Esophagus (tissue), 2 donors: ENCODE results near the gene SHC4. TPM values are rescaled to one million over a fixed set of nuclear protein-coding genes. Genes with fewer than 3 reads are reported as not detected.
"Not testable (repeated sequence)": the region's sequence is repeated elsewhere in the genome, so short reads cannot be mapped to it uniquely, and the experiment has no call there.

Experiments
- H3K27ac ChIP-seq, 2 donors: one replicate each; pipeline ENCODE4 v1.5.1; 2013; ENCODE audit warnings: low read depth in 2 of 2, mild to moderate bottlenecking in 2 of 2, inconsistent platforms in 1 of 2, low read length in 1 of 2, moderate library complexity in 1 of 2
- H3K27me3 ChIP-seq, 2 donors: one replicate each; pipeline ENCODE4 v1.6.1; 2013; ENCODE audit warnings: low read length in 2 of 2, control low read depth in 1 of 2, mild to moderate bottlenecking in 1 of 2; ENCODE audit not compliant: insufficient read depth in 2 of 2, control insufficient read depth in 1 of 2
- H3K36me3 ChIP-seq, 2 donors: one replicate each; pipeline ENCODE4 v1.6.1; 2013; ENCODE audit warnings: low read length in 1 of 2; ENCODE audit not compliant: control insufficient read depth in 2 of 2, insufficient read depth in 2 of 2
- H3K4me1 ChIP-seq, 2 donors: one replicate each; pipeline ENCODE4 v1.6.1; 2013; ENCODE audit warnings: low read length in 1 of 2; ENCODE audit not compliant: control insufficient read depth in 2 of 2, insufficient read depth in 2 of 2
- H3K4me3 ChIP-seq, 2 donors: one replicate each; pipeline ENCODE4 v1.5.1; 2013; ENCODE audit warnings: low read length in 2 of 2, mild to moderate bottlenecking in 2 of 2, low read depth in 1 of 2, moderate library complexity in 1 of 2
- H3K9me3 ChIP-seq, 2 donors: one replicate each; pipeline ENCODE4 v1.6.1; 2013; ENCODE audit warnings: mild to moderate bottlenecking in 2 of 2, low read depth in 1 of 2, low read length in 1 of 2, moderate library complexity in 1 of 2; ENCODE audit not compliant: control insufficient read depth in 2 of 2, insufficient read depth in 1 of 2
- WGBS, 2 donors: extraction: QIAGEN DNeasy Blood & Tissue Kit; methylation state at CpG; one replicate each; pipeline ENCODE4 v1.1.7; 2013; 5-methylcytosine and 5-hydroxymethylcytosine counted together
- polyA plus RNA-seq, 2 donors: library from polyadenylated mRNA; stranded (reverse); fragments of 200-250 nt; gene quantifications; one replicate each; pipeline ENCODE4 v1.2.3, GENCODE V29; 2013
- donor health status: healthy with polysubstance abuse.
- donor health status: Bipolar disorder and iron deficiency.

SHC4 gene
- polyA plus RNA-seq, 2 donors: 0.08 to 0.12 TPM

DNA sequence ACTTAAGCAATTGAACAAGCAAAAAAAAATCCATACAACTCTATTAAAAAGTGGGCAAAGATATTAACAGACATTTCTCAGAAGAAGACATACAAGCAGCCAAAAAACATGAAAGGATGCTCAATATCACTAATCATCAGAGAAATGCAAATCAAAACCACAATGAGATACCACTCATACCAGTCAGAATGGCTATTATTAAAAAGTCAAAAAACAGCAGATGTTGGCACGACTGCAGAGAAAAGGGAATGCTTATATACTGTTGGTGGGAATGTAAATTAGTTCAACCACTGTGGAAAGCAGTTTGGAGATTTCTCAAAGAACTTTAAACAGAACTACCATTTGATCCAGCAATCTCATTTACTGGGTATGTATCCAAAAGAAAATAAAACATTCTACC, 7.2 kb upstream of the SHC4 start:
- H3K4me3 ChIP-seq, H3K36me3 ChIP-seq, H3K9me3 ChIP-seq, H3K27ac ChIP-seq, H3K4me1 ChIP-seq, H3K27me3 ChIP-seq: not testable (repeated sequence)
- WGBS, 2 donors: 50 to 61% methylated on average over 1 of the region's 1 CpG

DNA sequence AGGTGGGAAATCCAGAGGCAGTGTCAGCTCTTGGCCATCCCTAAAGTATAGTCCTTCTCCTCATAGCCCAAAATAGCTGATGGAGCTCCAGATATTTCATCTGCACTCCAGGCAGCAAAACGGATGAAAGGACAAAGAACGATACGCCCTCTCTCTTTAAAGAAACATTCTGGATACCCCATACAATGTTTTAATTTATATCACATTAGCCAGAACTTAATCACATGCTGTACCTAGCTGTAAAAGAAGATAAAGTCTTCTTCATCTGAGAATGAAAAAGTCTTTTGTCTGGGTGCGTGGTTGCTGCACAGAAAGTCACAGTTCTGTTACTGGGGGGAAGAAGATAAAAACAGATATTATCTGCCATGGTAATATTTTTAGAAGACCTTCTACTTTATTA, 4.3 kb upstream of the SHC4 start:
- Histone ChIP-seq H3K4me3 (no peak overlapping the region), H3K36me3 (no peaks in the 10 kb centered on the region), H3K27me3 (no peaks in the 10 kb centered on the region), H3K27ac (no peak overlapping the region), H3K9me3 (no peaks in the 10 kb centered on the region), H3K4me1 (peaks cover 0 to 2% of the 10 kb centered on the region in 2 donors)
- WGBS, 2 donors: 88 to 91% methylated on average over 4 of the region's 4 CpGs

DNA sequence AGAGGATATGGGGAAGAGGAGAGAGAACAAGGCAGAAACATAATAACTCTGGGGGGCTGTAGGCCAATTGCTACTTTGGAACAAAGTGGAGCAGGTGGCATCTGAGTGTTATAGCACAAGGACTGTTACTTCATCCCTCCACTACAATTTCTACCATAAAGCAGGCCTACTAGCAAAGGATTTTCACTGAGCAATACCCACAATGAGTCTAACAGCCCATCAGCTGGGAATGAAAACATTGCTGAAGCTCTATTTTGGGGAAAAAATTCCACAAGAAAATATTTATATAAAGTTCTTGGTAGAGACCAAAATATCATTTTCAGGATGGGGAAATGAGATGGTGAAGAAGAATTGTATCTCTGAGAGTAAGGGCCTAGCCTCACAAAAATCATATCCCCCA, 3.6 kb upstream of the SHC4 start:
- H3K36me3 ChIP-seq: no peaks in the 10 kb centered on the region
- peaks cover 0 to 9% of the 10 kb centered on the region in 2 donors for H3K4me1 ChIP-seq
- no peaks in the 10 kb centered on the region for H3K9me3 ChIP-seq
- no peaks in the 10 kb centered on the region for H3K27me3 ChIP-seq
- no peak overlapping the region for H3K27ac ChIP-seq
- H3K4me3 ChIP-seq: no peak overlapping the region

DNA sequence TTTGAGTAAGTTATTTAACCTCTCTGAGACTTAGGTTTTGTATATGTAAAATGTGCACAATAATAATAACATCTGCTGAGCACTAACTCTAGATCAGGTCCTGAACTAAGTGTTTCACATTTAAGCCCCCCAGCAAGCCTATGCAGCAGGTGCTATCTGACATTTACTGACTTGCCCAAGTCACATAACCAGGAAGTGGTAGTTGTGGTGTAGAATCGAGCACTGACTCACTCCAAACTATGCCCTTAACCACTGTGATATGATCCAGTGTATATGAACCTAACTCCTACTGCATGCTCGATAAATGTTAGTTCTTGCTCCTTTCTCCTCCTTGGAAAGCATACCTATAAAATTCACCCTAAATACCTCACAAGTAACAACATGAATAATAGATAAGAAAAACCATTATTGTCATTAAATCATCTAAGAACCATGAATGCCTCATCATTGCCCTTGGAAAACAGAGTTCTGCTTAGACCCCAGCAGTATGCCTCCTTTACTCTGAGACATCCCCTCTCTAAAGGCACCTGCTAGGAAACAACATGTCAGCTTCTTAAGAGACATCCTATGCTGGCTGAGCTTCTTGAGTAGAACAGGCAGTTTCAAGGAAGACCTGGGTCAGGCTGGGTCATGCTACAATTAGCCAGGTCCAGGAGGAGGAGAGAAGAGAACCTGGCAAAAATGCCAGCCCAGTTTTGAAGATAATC, 3.0 kb upstream of the SHC4 start:
- Histone ChIP-seq H3K4me3 (no peak overlapping the region), H3K9me3 (no peaks in the 10 kb centered on the region), H3K36me3 (no peaks in the 10 kb centered on the region), H3K4me1 (peaks cover 0 to 10% of the 10 kb centered on the region in 2 donors), H3K27me3 (no peaks in the 10 kb centered on the region), H3K27ac (no peak overlapping the region)
- WGBS, 2 donors: 49 to 56% methylated on average over 2 of the region's 2 CpGs

DNA sequence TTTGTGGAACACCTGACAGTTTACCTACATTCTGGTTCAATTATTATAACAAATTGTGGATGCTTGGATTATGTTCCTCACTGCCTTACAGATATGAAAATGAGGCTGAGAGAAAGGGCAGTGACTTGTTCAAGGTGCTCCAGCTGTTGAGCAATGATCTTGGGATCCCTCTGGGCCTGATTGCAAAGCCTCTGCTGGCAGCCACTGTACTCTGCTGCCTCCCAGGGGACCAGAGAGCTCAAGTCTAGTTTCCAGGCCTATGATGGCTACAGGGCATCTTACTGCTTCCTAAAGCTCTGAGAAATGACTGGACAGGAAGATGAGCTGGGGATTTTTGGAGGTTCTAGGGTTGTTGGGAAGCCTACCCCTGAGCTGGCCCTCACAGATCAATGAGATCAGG, 2.3 kb upstream of the SHC4 start:
- H3K36me3 ChIP-seq: no peaks in the 10 kb centered on the region
- H3K27ac ChIP-seq: no peak overlapping the region
- H3K4me3 ChIP-seq: no peak overlapping the region
- H3K4me1 ChIP-seq: peaks cover 0 to 10% of the 10 kb centered on the region in 2 donors
- H3K27me3 ChIP-seq: no peaks in the 10 kb centered on the region
- H3K9me3 ChIP-seq: no peaks in the 10 kb centered on the region

DNA sequence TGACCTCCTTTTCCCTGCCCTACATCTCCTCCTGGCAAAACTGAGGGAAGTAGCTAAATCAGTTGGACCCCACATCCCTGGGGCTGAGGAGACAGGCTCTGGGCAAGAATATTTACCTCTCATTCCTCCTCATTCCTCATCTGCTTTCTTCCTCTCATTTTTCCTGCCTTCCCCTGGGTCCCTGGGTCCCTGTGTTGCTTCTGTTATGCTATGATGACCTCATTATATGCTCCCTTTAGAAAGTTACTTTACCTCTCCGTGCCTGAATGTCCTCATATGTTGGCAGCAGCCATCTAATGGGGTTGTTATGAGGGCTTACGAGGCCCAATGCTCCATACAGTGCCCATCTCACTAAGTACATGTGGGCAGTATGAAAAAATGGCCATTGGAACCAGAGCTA, 1.2 kb upstream of the SHC4 start:
- no peak overlapping the region for H3K4me3 ChIP-seq
- no peaks in the 10 kb centered on the region for H3K9me3 ChIP-seq
- H3K27me3 ChIP-seq: no peaks in the 10 kb centered on the region
- 88 to 90% methylated on average over 2 of the region's 2 CpGs for WGBS, 2 donors
- H3K27ac ChIP-seq: no peak overlapping the region
- no peaks in the 10 kb centered on the region for H3K36me3 ChIP-seq
- H3K4me1 ChIP-seq: peaks cover 0 to 10% of the 10 kb centered on the region in 2 donors

DNA sequence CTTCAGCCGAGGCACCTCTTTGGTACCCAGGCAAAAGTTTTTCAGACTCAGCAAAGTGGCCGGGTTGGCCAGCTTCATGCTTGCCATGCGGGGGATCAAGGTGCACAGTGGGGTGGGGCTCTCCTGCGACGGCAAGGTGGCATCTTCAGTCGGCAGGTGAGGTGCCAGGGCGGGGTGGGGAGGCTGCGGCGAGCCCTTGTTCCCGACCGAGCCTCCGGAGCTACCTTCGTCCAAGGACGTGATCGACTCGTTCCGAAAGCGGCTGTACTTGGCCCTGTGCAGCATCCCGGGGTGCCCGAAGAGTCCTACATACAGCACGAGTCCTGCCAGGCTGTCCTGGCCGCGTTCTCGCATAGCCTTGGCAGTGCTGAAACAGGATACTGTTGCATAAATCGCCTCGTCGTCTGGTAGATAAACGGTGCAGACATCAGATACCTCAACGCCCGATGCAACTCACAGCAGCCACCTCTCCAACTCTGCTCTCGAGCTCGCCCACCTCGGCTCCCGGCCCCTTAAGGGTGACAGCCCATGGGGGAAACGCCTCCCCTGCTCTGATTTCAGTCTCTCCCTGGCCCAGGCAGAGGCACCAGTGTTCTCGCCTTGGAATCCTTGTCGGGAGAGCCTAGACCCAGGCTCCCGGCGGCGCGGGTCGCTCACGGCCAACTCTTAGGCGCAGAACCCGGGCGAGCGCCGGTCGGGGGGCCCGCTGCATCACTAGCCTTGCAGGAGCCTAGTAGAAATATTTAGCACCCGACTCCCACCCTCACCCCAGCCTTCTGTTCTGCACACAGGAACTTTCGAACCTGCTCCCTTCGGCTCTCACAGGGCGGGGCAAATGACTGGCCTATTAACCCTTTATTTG, 826 bp downstream of the SHC4 start:
- Histone ChIP-seq H3K27ac (no peak overlapping the region), H3K4me3 (peak overlapping the region; percentile 33 to 51), H3K9me3 (no peaks in the 10 kb centered on the region), H3K36me3 (no peaks in the 10 kb centered on the region), H3K27me3 (no peaks in the 10 kb centered on the region), H3K4me1 (peaks cover 0 to 10% of the 10 kb centered on the region in 2 donors)
- WGBS, 2 donors: 5 to 9% methylated on average over 47 to 54 of the region's 54 CpGs

DNA sequence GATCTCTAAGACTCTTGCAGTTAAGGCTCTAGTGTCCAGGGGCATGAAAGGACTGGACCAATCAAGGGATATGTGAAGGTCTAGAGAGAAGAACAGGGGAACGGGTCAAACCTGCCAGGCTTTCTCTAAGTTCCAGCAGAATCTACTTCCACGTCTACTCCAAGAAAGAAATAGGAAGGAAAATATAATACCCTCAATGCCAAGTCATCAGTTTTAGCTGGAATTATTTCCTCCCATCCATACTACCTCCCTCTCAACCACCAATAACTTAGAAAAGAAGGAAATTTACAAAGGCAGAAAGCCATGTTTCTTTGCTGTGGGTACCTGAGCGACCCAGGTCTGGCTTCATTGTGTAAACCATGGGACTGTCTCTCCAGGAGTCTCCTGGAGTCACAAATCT, 7.8 kb downstream of the SHC4 start:
- Histone ChIP-seq H3K4me1 (no peaks in the 10 kb centered on the region), H3K27ac (no peak overlapping the region), H3K27me3 (no peaks in the 10 kb centered on the region), H3K36me3 (no peaks in the 10 kb centered on the region), H3K9me3 (no peaks in the 10 kb centered on the region), H3K4me3 (no peak overlapping the region)
- 82 to 83% methylated on average over 3 of the region's 3 CpGs for WGBS, 2 donors

GRCh38 chr15:48955370-48955769, 8.3 kb downstream of the SHC4 start:
- 84 to 88% methylated on average over 4 of the region's 4 CpGs for WGBS, 2 donors
- Histone ChIP-seq H3K27me3 (no peaks in the 10 kb centered on the region), H3K4me3 (no peak overlapping the region), H3K4me1 (no peaks in the 10 kb centered on the region), H3K27ac (no peak overlapping the region), H3K36me3 (no peaks in the 10 kb centered on the region), H3K9me3 (no peaks in the 10 kb centered on the region)

DNA sequence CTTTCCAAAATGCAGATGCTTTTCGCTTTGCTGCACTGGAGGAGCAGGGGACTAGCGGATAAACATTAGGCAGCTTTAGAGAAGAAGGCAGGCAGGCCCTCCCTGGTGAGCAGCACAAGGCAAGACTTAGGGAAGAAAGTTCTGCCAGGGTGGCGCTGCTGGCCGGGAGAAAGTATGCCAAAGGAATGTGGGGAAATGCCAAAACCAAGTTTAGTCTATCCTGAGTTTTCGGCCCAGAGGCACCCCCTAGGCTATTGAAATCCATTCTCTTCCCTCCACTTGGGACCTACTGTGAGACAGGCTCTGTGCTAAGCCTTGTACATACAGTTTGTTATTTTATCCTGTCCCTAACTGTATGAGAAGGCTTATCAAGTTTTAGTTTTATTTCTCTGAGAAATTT, 9.2 kb downstream of the SHC4 start:
- Histone ChIP-seq H3K9me3 (no peaks in the 10 kb centered on the region), H3K27ac (no peak overlapping the region), H3K36me3 (no peaks in the 10 kb centered on the region), H3K27me3 (no peaks in the 10 kb centered on the region), H3K4me3 (no peak overlapping the region), H3K4me1 (no peaks in the 10 kb centered on the region)
- WGBS, 2 donors: 60 to 63% methylated on average over 5 of the region's 5 CpGs
